RPMI7951 (cell line): ENCODE measurements around the gene GULP1. TPM values are rescaled to one million over a fixed set of nuclear protein-coding genes. Genes with fewer than 3 reads are reported as not detected.
"Not testable (repeated sequence)": the region's sequence is repeated elsewhere in the genome, so short reads cannot be mapped to it uniquely, and the experiment has no call there.

Experiments used
- DNase-seq: peaks from one replicate; pipeline ENCODE4 v3.0.0-alpha.2; 2012; ENCODE audit warnings: low read depth
- total RNA-seq: library from RNA; depleted of rRNA; stranded (reverse); fragments of >200 nt; shearing (Covaris generic); gene quantifications from 2 replicates; pipeline ENCODE4 v1.2.3, GENCODE V29; 2014

Gene GULP1
- total RNA-seq, 1 experiment from 2014 or later = 87.0 TPM

- DNase-seq = no peak
These were observed 124.0 kb downstream of the GULP1 start for GRCh38 chr2:188415754-188416083.

DNA sequence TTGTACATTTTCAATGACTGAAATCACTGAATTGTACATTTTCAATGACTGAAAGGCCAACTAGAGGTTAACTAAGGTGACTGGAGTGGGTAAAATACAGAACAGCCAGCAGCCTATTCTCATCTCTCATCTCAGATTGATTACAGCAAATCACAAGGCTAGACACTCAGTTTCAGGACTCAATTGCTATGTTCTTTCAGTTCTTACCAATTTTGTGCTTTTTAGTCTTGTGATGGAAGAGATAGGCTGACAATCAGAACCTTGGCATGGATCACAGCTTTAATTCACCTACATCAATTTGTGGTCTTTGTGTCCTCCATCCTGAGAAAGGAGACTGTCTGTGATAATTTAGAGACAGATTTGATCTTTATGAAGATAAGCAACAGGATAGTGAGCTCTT lies 124.7 kb downstream of the GULP1 start:
- no peak for DNase-seq

- DNase-seq = no peak
These were observed 131.1 kb downstream of the GULP1 start for GRCh38 chr2:188422726-188423125.

- DNase-seq = no peak
These were observed 133.6 kb downstream of the GULP1 start for GRCh38 chr2:188425266-188425665.

- DNase-seq = no peak
These were observed 134.4 kb downstream of the GULP1 start for GRCh38 chr2:188426121-188426520.

GRCh38 chr2:188430705-188431104 lies 139.0 kb downstream of the GULP1 start:
- DNase-seq = no peak

DNA sequence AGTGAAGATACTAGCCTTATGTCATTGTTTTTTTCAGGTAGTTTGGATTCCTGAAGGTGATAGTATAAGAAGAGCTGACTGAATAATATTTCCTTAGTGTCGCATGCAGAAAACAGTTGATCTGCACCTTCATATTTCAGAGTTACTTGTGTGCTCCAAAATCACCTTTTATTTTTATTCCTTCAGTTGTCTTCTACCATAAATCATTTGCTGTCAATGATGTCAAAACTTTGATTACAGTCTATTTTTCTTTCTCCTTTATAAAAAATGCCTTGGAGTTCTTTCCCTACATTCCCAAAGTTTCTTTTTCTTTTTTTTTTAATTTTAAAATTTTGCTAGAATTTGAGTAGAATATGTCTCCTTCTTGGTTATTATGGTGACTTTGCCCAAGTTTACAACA lies 142.3 kb downstream of the GULP1 start:
- no peak for DNase-seq

DNA sequence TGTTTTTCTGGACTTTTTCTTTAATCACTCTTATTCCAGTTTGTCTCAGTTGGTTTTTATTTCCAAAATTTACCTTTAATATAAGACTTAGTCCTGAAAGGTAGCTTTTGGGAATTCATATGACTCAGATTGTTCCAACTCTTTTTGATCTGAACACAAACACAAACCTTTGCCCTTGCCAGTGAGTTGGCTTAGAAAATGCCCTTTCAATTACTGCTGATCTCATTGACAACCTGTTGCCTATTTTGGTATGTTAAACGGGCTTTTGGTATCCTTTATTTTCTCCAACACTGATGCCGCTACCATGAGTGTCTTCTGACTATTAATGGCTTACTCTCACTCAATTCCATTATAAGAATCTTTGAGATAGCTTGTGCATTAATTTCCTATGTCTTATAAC lies 143.4 kb downstream of the GULP1 start:
- DNase-seq = no peak

- no peak for DNase-seq
These were observed 145.9 kb downstream of the GULP1 start for GRCh38 chr2:188437537-188437936.

DNA sequence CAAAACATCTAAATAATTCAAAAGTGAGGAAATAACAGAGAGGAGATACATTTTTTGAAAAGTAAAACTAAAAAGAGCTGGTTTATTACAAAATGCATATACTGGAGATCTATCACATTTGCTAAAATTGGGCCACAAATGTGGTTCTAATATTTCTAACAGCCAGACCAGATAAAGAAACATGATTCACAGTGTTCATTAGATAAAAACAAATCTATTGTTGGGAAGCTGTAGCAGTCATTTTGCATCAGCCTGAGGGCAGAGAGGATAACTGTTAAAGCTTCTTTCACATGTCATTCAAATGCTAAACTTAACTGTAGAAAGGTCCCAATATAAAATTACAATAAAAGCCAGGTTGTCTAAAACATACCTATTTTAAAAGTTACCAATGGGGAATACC lies 148.3 kb downstream of the GULP1 start:
- DNase-seq = no peak

GRCh38 chr2:188440849-188441248 lies 149.2 kb downstream of the GULP1 start:
- DNase-seq = no peak

DNA sequence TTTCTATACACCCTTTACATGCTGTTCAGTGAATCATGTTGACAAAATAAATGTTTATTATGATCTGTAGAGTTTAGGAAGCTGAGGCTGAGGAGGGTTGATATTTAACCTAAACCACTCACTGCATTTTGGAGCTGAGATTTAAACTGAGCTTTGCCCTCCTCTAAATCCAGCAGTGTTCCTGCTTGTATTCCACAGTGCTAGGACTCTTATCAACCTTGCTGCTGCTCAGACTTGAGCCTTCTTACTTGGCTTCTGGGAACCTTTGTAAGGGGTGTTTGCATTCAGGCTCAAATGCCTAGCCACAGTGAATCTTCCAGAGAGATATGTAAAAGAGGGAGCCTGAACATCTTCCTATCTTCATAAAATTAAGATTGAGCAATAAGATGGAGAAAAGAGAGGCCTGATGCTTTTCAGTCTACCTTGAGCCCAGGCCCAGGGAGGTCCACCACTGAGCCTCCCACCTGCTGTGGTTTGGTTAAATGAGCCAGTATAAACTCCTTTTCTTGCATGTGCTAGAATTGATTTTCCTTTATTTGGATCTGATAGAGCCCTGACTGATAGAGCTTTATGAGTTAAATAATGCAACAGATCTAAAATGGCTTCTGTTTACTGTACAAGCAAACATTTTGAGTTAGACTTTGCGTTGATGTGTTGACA lies 149.7 kb downstream of the GULP1 start:
- DNase-seq = no peak

GRCh38 chr2:188443207-188443606 lies 151.5 kb downstream of the GULP1 start:
- DNase-seq = no peak

DNA sequence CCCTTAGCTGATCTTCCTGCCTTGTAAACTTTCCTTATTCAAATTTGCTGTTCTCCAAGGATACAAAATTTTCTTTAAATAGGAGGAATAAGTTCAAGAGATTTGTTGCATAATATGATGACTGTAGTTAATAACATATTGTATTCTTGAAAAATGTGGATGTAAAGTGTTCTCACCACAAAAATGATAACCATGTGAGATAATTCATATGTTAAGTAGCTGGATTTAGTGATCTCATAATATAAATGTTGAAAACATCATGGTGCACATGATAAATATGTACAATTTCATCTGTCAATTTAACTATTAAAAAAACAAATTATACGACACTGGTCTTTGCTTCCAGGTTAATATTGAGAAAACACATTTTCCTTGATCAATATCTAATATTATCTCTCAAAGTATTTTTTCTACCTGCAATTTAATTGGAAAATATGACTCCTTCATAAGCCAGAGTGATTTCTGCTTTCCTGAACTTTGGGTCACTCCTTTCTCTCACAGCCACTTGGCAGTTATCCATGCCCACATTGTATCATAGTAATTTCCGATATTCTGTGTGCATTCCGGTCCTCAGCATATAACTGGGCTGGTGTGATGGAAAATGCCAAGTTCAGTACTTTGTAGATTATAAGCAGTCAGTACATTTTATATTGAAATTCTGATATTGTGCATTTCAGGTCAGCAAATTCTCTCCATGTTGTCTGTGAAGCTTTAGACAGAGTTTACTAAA lies 152.6 kb downstream of the GULP1 start:
- DNase-seq = no peak

DNA sequence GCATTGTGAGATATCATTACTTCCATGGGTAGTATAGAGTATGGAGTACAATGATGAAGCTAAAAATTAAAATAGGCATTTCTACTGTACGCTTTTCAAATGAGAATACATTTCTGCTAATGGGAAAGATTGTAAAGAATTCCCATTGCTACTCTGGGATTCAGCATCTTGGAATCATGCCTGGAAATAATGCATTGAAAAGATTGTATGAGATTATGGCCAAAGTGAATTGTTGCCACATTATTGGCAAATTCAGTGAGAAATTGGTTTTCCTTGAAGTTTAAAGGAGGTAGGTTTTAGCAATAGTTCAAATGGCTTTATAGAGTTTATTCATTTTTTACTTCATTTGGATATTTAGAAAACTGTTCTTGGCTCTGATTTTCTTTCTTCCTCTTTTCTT lies 157.9 kb downstream of the GULP1 start:
- no peak for DNase-seq

DNA sequence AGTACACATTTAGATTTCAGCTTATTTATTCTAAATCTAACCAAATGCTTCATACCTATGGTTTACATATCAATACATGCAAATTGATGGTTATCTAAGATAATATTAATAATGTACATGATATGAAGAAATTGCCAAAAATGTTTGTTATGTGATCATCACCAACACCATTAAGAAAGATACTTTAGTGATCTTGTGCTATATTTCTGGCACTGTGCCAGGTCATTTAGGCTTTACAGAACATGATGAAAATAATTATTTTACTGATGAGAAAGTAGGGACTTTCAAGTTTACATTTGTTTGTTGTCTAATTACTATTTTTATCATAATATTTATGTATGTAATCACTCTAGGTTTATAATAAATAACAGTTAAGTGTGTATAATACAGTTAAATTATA lies 158.3 kb downstream of the GULP1 start:
- DNase-seq = no peak

DNA sequence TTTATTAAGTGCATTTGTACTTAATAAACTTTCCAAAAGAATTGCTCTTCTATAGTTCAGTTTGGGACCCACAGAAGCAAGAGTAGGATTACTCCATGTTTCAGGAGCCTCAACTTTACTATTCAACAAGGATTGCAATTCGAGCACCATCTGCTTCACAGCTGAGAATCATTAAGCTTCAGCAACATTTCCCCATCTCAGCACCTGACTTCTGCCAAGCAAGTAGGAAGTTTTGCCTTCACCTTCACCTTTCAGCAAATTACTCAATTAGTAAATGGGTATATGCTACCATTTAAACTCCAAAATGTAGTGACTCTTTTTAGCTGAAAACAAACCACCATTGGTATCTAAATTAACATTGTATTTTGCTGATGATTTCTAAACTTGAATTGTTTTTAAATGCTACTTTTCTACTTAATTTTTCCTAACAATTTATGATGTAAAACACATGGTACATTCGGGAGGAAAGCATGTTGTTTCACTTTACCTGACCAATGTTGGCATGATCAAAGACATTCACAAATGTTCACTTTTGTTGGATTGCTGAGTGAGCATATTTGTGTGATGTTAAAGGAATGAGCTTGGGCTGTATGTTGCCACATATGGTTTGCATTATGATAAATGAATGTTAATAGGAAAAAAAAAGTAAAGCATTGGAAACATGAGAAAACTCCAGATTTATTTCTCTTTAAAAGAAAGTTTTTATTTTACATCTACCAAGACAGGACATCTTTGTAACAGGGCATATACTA lies 159.2 kb downstream of the GULP1 start:
- DNase-seq = peak; percentile 36

DNA sequence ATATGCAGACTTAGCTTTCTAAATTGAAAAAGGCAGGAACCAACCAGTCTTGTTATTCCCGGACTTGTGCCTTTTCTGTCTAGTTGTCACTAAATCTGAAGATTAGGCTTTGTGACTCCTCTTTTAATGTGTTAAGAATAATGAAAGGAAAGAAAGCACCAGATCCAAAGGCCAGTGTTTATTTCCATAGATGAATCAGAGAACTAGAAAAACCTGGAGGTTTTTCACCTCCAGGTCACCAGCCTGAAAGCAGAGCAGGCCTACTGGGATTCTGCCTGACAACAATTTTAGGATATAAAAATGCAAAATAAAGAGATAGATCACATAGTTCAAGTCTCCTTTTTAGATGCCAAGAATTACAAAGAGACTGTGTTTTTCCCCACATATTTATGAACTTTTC lies 160.4 kb downstream of the GULP1 start:
- DNase-seq = no peak

GRCh38 chr2:188456114-188456909 lies 164.6 kb downstream of the GULP1 start:
- DNase-seq = peak; percentile 24

- DNase-seq = no peak
These were observed 167.4 kb downstream of the GULP1 start for GRCh38 chr2:188459061-188459460.

DNA sequence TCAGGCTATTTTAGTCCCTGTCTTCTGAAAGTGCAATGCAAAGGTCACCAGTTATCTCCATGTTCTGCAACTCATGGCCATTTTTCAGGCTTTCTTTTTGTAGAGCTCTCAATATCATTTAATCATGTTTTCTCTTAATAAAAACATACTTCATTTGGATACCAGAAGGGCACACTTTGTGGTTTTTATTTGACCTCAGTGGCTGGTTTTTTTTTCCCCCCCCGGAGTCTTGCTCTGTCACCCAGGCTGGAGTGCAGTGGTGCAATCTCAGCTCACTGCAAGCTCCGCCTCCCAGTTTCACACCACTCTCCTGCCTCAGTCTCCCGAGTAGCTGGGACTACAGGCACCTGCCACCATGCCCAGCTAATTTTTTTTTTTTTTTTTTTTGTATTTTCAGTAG lies 174.4 kb downstream of the GULP1 start:
- DNase-seq = not testable (repeated sequence)

GRCh38 chr2:188466761-188467160 lies 175.1 kb downstream of the GULP1 start:
- no peak for DNase-seq
